Measurements from ENCODE around the gene NRIP3. TPM values are rescaled to one million over a fixed set of nuclear protein-coding genes. Genes with fewer than 3 reads are reported as not detected.
A peak's percentile ranks its signal among the peaks of the same experiment; 100 is the strongest.
"Not testable (repeated sequence)": the region's sequence is repeated elsewhere in the genome, so short reads cannot be mapped to it uniquely, and the experiment has no call there.

NRIP3 gene
- total RNA-seq, 4 donors from 2014 or later: 0.80 to 1.7 TPM; not detected in 2

- peak in 2 of 3 donors; percentile 49 to 83 for DNase-seq
- TF ChIP-seq, protein P1, sequence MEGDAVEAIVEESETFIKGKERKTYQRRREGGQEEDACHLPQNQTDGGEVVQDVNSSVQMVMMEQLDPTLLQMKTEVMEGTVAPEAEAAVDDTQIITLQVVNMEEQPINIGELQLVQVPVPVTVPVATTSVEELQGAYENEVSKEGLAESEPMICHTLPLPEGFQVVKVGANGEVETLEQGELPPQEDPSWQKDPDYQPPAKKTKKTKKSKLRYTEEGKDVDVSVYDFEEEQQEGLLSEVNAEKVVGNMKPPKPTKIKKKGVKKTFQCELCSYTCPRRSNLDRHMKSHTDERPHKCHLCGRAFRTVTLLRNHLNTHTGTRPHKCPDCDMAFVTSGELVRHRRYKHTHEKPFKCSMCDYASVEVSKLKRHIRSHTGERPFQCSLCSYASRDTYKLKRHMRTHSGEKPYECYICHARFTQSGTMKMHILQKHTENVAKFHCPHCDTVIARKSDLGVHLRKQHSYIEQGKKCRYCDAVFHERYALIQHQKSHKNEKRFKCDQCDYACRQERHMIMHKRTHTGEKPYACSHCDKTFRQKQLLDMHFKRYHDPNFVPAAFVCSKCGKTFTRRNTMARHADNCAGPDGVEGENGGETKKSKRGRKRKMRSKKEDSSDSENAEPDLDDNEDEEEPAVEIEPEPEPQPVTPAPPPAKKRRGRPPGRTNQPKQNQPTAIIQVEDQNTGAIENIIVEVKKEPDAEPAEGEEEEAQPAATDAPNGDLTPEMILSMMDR (IDR thresholded peaks at IDR 0.05): peak; percentile 60 to 76 (median 74)
- TF ChIP-seq POLR2A (IDR thresholded peaks at IDR 0.05): no peak
- Histone ChIP-seq H3K4me1 (no peaks in the 10 kb centered on the region), H3K27ac (no peak overlapping the region), H3K36me3 (no peaks in the 10 kb centered on the region), H3K4me3 (no peak overlapping the region), H3K27me3 (no peaks in the 10 kb centered on the region), H3K9me3 (no peaks in the 10 kb centered on the region)
Measured at GRCh38 chr11:9015677-9016076, 11.9 kb upstream of the NRIP3 start.

DNA sequence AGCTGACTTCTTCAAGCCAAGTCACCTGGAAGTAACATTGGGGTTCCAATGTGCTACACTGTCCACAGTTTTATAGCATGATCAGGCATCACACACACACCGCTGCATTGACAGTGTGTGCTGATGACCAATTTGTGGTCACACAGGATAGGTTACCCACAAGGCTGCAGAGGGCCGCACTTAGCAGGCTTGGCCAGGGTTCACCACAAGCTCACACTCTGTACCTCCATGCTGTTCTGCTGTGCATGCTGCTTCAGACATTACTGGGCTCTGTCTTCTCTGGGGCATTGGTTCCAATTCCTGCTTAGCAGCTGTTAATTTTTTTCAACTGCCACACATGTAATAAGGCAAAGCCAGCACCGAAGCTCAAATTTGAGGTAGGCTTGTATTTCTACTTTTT, 11.0 kb upstream of the NRIP3 start:
- TF ChIP-seq, protein P1 (IDR thresholded peaks at IDR 0.05): no peak
- no peak for TF ChIP-seq POLR2A (IDR thresholded peaks at IDR 0.05)
- Histone ChIP-seq H3K36me3 (no peaks in the 10 kb centered on the region), H3K27ac (no peak overlapping the region)

GRCh38 chr11:9013373-9013772, 9.6 kb upstream of the NRIP3 start:
- TF ChIP-seq, protein P1 (IDR thresholded peaks at IDR 0.05): no peak
- TF ChIP-seq POLR2A (IDR thresholded peaks at IDR 0.05): no peak
- H3K27me3 ChIP-seq: no peaks in the 10 kb centered on the region
- no peak for DNase-seq
- H3K9me3 ChIP-seq: no peaks in the 10 kb centered on the region
- H3K4me1 ChIP-seq: no peaks in the 10 kb centered on the region
- H3K36me3 ChIP-seq: no peaks in the 10 kb centered on the region
- no peak overlapping the region for H3K4me3 ChIP-seq
- no peak overlapping the region for H3K27ac ChIP-seq

More for the DNA sequence above, 11.0 kb upstream of the NRIP3 start:
- Histone ChIP-seq H3K9me3 (no peaks in the 10 kb centered on the region), H3K4me1 (no peaks in the 10 kb centered on the region), H3K4me3 (no peak overlapping the region), H3K27me3 (no peaks in the 10 kb centered on the region)
- no peak for DNase-seq

DNA sequence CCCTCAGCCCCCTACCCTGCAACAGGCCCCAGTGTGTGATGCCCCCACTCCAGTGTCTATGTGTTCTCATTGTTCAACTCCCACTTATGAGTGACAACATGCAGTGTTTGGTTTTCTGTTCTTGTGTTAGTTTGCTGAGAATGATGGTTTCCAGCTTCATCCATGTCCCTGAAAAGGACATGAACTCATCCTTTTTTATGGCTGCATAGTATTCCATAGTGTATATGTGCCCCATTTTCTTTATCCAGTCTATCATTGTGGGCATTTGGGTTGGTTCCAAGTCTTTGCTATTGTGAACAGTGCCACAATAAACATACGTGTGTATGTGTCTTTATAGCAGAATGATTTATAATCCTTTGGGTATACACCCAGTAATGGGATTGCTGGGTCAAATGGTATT, 5.7 kb upstream of the NRIP3 start:
- not testable (repeated sequence) for H3K4me1 ChIP-seq, H3K27me3 ChIP-seq, H3K27ac ChIP-seq, DNase-seq, H3K9me3 ChIP-seq, H3K4me3 ChIP-seq, H3K36me3 ChIP-seq

GRCh38 chr11:9008661-9009060, 4.9 kb upstream of the NRIP3 start:
- TF ChIP-seq, protein P1 (IDR thresholded peaks at IDR 0.05): no peak
- TF ChIP-seq POLR2A (IDR thresholded peaks at IDR 0.05): no peak
- Histone ChIP-seq H3K27me3 (peaks cover 0 to 10% of the 10 kb centered on the region in 2 donors), H3K4me3 (no peak overlapping the region), H3K4me1 (peaks cover 0 to 10% (median 4%) of the 10 kb centered on the region in 4 donors), H3K27ac (no peak overlapping the region), H3K36me3 (no peaks in the 10 kb centered on the region), H3K9me3 (no peaks in the 10 kb centered on the region)
- DNase-seq: no peak

GRCh38 chr11:9008011-9008550, 4.3 kb upstream of the NRIP3 start:
- no peak for DNase-seq
- H3K36me3 ChIP-seq: no peaks in the 10 kb centered on the region

More at GRCh38 chr11:9008011-9008550, 4.3 kb upstream of the NRIP3 start:
- Histone ChIP-seq H3K4me1 (peaks cover 0 to 16% (median 9%) of the 10 kb centered on the region in 4 donors), H3K27ac (no peak overlapping the region), H3K9me3 (no peaks in the 10 kb centered on the region), H3K27me3 (peaks cover 0 to 13% of the 10 kb centered on the region in 2 donors), H3K4me3 (no peak overlapping the region)
- TF ChIP-seq, protein P1 (IDR thresholded peaks at IDR 0.05): no peak
- no peak for TF ChIP-seq POLR2A (IDR thresholded peaks at IDR 0.05)

Measured in Peyer's patch (tissue), 4 donors.